Measurements from ENCODE around the gene ATP6V0E2. TPM values are rescaled to one million over a fixed set of nuclear protein-coding genes. Genes with fewer than 3 reads are reported as not detected.

Gene ATP6V0E2
- total RNA-seq, 1 donor from 2014 or later, result 54.3 TPM

DNA sequence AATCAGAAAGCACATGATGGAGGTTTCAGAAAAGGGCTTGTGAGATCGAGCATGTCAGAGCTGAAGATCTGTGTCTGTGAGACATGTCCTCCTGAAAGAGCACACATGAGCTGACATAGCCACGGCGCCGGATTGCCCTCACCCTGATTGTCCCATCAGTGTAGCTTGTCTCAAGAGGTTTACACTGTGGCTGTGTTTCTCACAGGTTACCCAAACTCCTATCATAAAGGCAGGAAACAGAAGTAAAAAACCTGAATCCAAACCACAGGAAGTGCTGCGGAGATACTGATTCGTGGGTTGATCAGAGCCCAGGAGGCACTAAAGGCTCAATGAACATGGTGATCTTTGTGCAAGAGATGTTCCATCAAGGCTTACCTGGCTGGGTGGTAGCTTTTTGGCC, 3.9 kb upstream of the ATP6V0E2 start:
- intact Hi-C loops (cut with micrococcal nuclease), result loop anchor here (5.0 to 10.0 kb wide), 5 partner anchors 98 to 1173 kb away; partner anchors contain the start of genes CUL1, GIMAP5, ZNF467 and ZNF775
- H3K4me1 Mint-ChIP-seq (ENCODE audit: low read depth), result peaks cover 72% of the 10 kb centered on the region
- peak overlapping the region; percentile 63 for H3K4me3 Mint-ChIP-seq (ENCODE audit: low read depth)
- no peaks in the 10 kb centered on the region for H3K27me3 Mint-ChIP-seq (ENCODE audit: low read depth)
- peak overlapping the region; percentile 88 for H3K27ac Mint-ChIP-seq
- peak; percentile 45 for DNase-seq (ENCODE audit: low spot score)
- H3K9me3 Mint-ChIP-seq, result no peaks in the 10 kb centered on the region
- H3K36me3 Mint-ChIP-seq (ENCODE audit: low read depth), result peaks cover 22% of the 10 kb centered on the region

DNA sequence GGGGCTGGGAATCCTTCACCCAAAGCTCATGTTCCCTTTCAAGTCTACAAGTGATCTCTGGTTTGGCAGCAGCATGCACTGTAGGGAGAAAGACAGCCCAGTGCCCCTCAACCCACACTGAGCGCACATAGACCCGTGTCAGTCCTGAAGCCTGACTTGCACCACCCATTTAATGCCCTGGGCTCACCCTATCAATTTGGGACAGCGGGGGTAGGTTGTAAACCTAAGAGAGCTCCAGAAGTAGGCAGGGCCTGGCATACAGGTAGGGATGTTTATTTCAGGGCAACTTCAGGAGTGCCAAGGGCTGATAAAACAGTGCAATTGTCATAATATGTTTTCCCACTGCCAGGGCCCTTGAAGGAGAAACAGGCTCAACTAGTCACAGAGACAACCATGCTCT, 3.5 kb upstream of the ATP6V0E2 start:
- H3K9me3 Mint-ChIP-seq, result no peaks in the 10 kb centered on the region
- H3K4me1 Mint-ChIP-seq (ENCODE audit: low read depth), result peaks cover 73% of the 10 kb centered on the region
- no peak overlapping the region for H3K4me3 Mint-ChIP-seq (ENCODE audit: low read depth)

DNA sequence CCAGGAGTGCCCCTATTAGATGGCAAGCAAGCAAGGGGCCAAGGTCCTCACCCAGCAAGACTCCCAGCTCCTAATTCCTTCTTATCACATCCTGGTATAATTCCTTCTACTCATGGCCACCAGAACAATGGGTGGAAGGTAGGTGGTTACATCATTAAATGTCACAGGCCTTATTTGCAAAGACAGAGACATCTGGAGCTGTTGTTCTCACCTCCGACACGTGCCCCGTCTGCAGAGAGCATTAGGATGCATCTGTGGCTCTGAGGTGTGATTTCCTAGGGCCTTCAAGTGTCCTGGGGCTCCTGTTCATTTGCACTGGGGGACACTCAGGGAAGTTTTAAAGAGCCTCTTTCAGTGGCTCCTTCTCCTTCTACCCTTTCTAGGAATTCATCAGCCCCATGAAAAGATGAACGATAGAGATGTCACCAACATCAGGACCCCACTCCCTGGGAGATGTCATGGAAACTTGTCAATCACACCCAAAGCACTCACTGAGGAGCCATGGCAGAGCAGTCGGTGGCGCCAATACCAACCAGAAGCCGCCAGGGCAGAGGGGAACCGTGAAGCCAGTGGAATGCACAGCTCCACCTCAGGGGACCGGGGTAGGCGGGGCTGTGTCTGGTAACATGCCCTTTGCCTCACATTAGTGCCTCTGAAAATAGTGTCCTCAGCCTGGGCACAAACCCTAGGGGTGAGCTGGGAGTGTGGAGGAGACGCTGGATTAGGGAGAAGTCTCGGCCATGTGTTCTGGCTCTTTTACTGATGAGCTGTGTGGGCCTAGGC, 2.9 kb upstream of the ATP6V0E2 start:
- H3K4me3 Mint-ChIP-seq (ENCODE audit: low read depth), result no peak overlapping the region
- no peaks in the 10 kb centered on the region for H3K9me3 Mint-ChIP-seq
- peak overlapping the region; percentile 48 for H3K27ac Mint-ChIP-seq
- H3K4me1 Mint-ChIP-seq (ENCODE audit: low read depth), result peaks cover 73% of the 10 kb centered on the region
- no peaks in the 10 kb centered on the region for H3K27me3 Mint-ChIP-seq (ENCODE audit: low read depth)
- peaks cover 19% of the 10 kb centered on the region for H3K36me3 Mint-ChIP-seq (ENCODE audit: low read depth)
- intact Hi-C loops (cut with micrococcal nuclease), result loop anchor here (5.0 to 10.0 kb wide), 5 partner anchors 99 to 1174 kb away; partner anchors contain the start of genes CUL1, GIMAP5, ZNF467 and ZNF775
- no peak for DNase-seq (ENCODE audit: low spot score)

More for the DNA sequence above, 3.5 kb upstream of the ATP6V0E2 start:
- Mint-ChIP-seq H3K27ac (peak overlapping the region; percentile 88), H3K27me3 (ENCODE audit: low read depth) (no peaks in the 10 kb centered on the region), H3K36me3 (ENCODE audit: low read depth) (peaks cover 18% of the 10 kb centered on the region)
- no peak for DNase-seq (ENCODE audit: low spot score)
- intact Hi-C loops (cut with micrococcal nuclease), result loop anchor here (5.0 to 10.0 kb wide), 5 partner anchors 98 to 1173 kb away; partner anchors contain the start of genes CUL1, GIMAP5, ZNF467 and ZNF775

DNA sequence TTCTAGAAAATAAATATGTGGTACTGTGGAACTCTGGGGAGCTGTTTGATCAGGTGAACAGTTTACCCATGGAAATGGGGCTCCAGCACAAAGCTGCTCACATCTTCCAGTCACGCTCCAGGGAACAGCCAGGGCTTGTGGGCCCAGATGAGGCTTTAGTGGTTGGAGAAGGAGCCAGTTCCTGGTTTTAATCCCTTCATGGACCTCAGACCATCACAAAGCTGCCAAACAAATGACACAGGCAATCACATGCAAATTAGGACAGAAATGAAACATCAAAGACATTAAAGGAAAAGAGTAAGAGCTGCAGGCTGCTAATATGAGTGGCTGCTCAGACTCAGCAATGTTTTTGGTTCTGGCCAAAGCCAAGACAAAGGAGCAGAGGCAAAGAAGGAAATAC, 2.2 kb upstream of the ATP6V0E2 start:
- H3K36me3 Mint-ChIP-seq (ENCODE audit: low read depth), result peaks cover 24% of the 10 kb centered on the region
- no peaks in the 10 kb centered on the region for H3K27me3 Mint-ChIP-seq (ENCODE audit: low read depth)
- no peak for DNase-seq (ENCODE audit: low spot score)
- intact Hi-C loops (cut with micrococcal nuclease), result loop anchor here (5.0 to 10.0 kb wide), 5 partner anchors 99 to 1174 kb away; partner anchors contain the start of genes CUL1, GIMAP5, ZNF467 and ZNF775
- peaks cover 69% of the 10 kb centered on the region for H3K4me1 Mint-ChIP-seq (ENCODE audit: low read depth)
- no peaks in the 10 kb centered on the region for H3K9me3 Mint-ChIP-seq
- peak overlapping the region; percentile 48 for H3K27ac Mint-ChIP-seq
- H3K4me3 Mint-ChIP-seq (ENCODE audit: low read depth), result peak overlapping the region; percentile 38

DNA sequence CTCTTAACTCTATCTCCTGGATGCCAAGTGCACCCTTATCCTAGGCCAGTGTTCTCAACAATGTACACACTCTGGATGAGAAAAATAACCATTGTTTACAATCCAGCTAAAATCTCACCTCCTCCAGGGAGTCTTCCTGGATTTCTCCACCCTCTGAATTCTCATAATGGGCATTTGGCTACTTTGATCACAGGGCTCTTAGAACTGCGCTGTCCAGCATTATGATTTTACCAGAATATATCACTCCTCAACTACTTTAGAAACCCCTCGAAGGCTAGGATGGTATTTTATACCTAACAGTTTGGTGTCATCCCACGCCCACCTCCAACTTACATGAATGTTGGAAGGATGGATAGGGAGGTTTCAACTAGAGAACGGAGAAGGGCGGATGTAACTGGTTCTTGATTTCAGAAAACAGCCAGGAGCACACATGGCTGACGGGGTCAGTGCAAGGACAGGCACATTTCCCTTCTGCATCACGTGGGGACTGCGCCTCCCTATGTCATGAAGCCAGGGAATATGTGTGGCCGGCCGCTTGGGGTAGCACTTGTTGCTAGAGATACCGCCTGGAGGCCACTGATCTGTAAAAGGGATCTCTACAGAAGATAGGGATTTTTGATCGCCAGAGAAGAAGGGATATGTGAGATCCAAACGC, 1.2 kb upstream of the ATP6V0E2 start:
- no peak for DNase-seq (ENCODE audit: low spot score)
- Mint-ChIP-seq H3K36me3 (ENCODE audit: low read depth) (peaks cover 23% of the 10 kb centered on the region), H3K9me3 (no peaks in the 10 kb centered on the region)

DNA sequence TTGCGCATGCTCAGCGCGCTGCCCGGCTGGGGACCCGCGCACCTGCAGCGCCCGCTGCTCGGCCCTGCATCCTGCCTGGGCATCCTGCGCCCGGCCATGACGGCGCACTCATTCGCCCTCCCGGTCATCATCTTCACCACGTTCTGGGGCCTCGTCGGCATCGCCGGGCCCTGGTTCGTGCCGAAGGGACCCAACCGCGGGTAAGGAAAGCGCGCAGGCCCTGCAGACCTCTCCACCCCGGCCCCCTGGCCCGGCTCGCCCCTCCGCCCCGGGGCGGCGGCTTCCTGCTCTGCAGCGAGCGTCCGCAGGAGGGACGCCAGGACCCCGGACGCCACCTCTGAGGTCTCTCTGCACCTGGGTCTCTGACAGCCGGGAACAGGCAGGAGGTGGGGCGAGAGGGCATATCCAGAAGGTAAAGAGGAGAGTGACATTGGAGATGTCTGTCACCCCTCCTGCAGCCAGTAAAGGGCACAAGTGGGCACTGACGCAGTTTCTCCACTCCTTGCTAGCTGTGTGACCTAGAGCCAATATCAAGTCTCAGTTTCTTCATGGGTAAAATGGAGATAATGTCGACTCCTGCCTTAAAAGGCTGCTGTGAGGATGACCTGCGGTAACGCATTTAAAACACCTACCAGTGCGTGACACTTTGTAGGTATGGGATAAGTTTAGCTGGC, 338 bp downstream of the ATP6V0E2 start:
- intact Hi-C loops (cut with micrococcal nuclease), result loop anchor here (1.0 to 10.0 kb wide), 7 partner anchors 36 to 1177 kb away; partner anchors contain the start of genes ACTR3C, CUL1, GIMAP5 and LRRC61
- H3K27me3 Mint-ChIP-seq (ENCODE audit: low read depth), result no peaks in the 10 kb centered on the region
- H3K4me3 Mint-ChIP-seq (ENCODE audit: low read depth), result peak overlapping the region; percentile 80

More for the DNA sequence above, 1.2 kb upstream of the ATP6V0E2 start:
- intact Hi-C loops (cut with micrococcal nuclease), result loop anchor here (1.0 to 10.0 kb wide), 7 partner anchors 34 to 1175 kb away; partner anchors contain the start of genes ACTR3C, CUL1, GIMAP5 and LRRC61
- peak overlapping the region; percentile 90 for H3K27ac Mint-ChIP-seq
- H3K4me1 Mint-ChIP-seq (ENCODE audit: low read depth), result peaks cover 59% of the 10 kb centered on the region
- peak overlapping the region; percentile 89 for H3K4me3 Mint-ChIP-seq (ENCODE audit: low read depth)
- H3K27me3 Mint-ChIP-seq (ENCODE audit: low read depth), result no peaks in the 10 kb centered on the region

DNA sequence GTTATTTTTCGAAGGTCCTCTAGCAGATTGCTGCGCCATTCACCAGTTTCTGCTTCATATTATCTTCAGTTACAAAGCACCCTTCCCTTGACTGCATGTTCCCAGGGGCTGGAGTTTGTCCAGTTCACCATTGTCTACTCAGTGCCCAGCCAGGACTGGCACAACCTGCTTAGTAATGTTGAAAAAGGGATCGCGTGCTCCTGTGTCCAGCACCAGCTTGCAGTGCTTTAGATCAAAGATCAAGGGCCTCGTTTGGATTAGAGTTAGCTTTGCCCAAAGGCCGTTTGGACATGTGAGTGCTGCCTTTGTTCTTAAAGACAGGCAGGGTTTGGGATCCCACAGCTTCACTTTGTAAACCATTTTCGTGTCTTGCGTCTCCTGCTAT, 867 bp downstream of the ATP6V0E2 start:
- Mint-ChIP-seq H3K4me3 (ENCODE audit: low read depth) (peak overlapping the region; percentile 80), H3K36me3 (ENCODE audit: low read depth) (peaks cover 30% of the 10 kb centered on the region), H3K27ac (no peak overlapping the region), H3K9me3 (no peaks in the 10 kb centered on the region), H3K4me1 (ENCODE audit: low read depth) (peaks cover 47% of the 10 kb centered on the region), H3K27me3 (ENCODE audit: low read depth) (no peaks in the 10 kb centered on the region)
- no peak for DNase-seq (ENCODE audit: low spot score)
- intact Hi-C loops (cut with micrococcal nuclease), result loop anchor here (5.0 to 10.0 kb wide), 5 partner anchors 102 to 1177 kb away; partner anchors contain the start of genes CUL1, GIMAP5, ZNF467 and ZNF775

More for the DNA sequence above, 338 bp downstream of the ATP6V0E2 start:
- no peak for DNase-seq (ENCODE audit: low spot score)
- H3K36me3 Mint-ChIP-seq (ENCODE audit: low read depth), result peaks cover 29% of the 10 kb centered on the region
- H3K27ac Mint-ChIP-seq, result peak overlapping the region; percentile 70
- H3K4me1 Mint-ChIP-seq (ENCODE audit: low read depth), result peaks cover 51% of the 10 kb centered on the region
- H3K9me3 Mint-ChIP-seq, result no peaks in the 10 kb centered on the region

DNA sequence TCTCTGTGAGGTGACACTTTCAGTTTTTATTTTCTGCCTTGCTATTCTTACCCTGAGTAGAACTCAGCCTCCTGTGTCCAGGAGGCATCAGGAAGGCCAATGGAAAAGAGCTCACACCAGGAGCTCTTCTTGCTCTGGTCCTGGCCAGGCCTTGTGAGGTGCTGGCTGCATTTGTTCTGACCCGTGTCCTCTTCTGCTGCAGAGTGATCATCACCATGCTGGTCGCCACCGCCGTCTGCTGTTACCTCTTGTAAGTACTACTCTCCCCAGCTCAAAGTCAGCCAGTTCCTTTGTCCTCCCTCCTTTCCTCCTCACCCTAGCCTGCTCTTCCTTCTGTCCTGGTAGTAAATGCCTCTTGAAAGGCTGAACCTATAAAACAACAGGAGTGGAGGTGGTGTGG, 1.6 kb downstream of the ATP6V0E2 start:
- Mint-ChIP-seq H3K36me3 (ENCODE audit: low read depth) (peaks cover 32% of the 10 kb centered on the region), H3K4me3 (ENCODE audit: low read depth) (peak overlapping the region; percentile 80), H3K27ac (no peak overlapping the region), H3K4me1 (ENCODE audit: low read depth) (peaks cover 39% of the 10 kb centered on the region), H3K9me3 (no peaks in the 10 kb centered on the region), H3K27me3 (ENCODE audit: low read depth) (no peaks in the 10 kb centered on the region)
- no peak for DNase-seq (ENCODE audit: low spot score)
- intact Hi-C loops (cut with micrococcal nuclease), result loop anchor here (10.0 kb wide), 2 partner anchors 251 to 859 kb away; partner anchors contain the start of gene GIMAP5

DNA sequence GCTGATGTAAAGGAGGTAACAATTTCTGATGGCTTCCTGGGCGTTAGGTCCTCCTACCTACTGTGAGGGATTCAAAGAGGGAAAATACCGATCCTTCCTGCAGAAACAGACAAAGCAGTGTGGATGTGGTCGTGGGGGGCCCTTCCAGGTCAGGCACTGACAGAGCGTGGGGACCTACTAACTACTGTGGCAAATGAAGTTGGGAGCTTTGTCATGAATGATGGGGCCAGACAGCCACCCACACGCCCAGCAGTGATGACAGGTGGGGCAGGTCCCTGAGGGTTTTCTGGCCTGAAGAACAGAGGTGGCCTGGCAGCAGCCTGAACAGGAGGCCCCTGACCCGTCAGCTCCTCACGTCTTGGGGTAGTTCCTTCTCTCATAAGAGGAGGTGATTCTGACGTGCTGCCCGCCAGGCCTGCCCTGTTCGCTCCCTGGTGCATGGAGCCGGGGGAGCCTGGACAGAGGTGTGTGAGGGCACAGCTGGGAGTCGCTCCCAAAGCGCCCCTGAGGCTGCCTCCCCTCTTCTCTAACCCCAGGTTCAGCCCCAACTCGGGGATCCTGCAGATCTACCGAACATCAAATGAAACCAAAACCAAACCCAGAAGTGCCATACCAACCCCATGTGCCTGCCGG, 4.2 kb downstream of the ATP6V0E2 start:
- DNase-seq (ENCODE audit: low spot score), result no peak
- H3K4me1 Mint-ChIP-seq (ENCODE audit: low read depth), result peaks cover 18% of the 10 kb centered on the region
- intact Hi-C loops (cut with micrococcal nuclease), result loop anchor here (10.0 kb wide), 2 partner anchors 253 to 857 kb away; partner anchors contain the start of gene GIMAP5
- peaks cover 27% of the 10 kb centered on the region for H3K36me3 Mint-ChIP-seq (ENCODE audit: low read depth)
- no peaks in the 10 kb centered on the region for H3K9me3 Mint-ChIP-seq
- H3K27ac Mint-ChIP-seq, result no peak overlapping the region
- H3K4me3 Mint-ChIP-seq (ENCODE audit: low read depth), result no peak overlapping the region
- no peaks in the 10 kb centered on the region for H3K27me3 Mint-ChIP-seq (ENCODE audit: low read depth)

DNA sequence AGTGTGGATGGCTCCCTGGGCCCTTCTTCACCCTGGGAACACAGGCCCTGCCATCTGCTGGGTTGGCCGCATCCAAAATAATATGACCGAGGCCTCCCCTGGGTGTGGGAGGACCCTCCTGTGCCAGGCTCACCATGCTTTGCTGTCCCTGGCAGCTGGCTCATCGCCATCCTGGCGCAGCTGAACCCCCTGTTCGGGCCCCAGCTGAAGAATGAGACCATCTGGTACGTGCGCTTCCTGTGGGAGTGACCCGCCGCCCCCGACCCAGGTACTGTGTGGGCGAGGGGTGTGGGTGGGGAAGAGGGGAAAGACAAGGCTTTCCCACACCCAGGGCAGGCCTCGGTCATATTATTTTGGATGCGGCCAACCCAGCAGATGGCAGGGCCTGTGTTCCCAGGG, 4.8 kb downstream of the ATP6V0E2 start:
- Mint-ChIP-seq H3K4me3 (ENCODE audit: low read depth) (no peak overlapping the region), H3K36me3 (ENCODE audit: low read depth) (peaks cover 27% of the 10 kb centered on the region), H3K27ac (no peak overlapping the region), H3K27me3 (ENCODE audit: low read depth) (no peaks in the 10 kb centered on the region), H3K9me3 (no peaks in the 10 kb centered on the region), H3K4me1 (ENCODE audit: low read depth) (peaks cover 22% of the 10 kb centered on the region)
- no peak for DNase-seq (ENCODE audit: low spot score)
- intact Hi-C loops (cut with micrococcal nuclease), result loop anchor here (10.0 kb wide), 2 partner anchors 254 to 856 kb away; partner anchors contain the start of gene GIMAP5

DNA sequence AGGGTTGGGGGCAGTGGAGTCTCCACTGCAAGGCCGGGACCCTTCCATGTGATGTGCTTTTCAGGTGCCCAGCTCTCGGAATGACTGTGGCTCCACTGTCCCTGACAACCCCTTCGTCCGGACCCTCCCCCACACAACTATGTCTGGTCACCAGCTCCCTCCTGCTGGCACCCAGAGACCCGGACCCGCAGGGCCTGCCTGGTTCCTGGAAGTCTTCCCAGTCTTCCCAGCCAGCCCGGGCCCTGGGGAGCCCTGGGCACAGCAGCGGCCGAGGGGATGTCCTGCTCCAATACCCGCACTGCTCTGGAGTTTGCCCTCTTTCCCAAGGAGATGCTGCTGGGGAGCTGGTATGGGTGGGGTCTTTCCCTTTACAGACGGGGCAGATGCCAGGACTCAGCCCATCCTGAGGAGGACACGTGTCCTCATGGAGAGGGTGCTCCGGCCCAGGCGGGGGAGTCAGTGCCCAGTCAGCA, 5.5 kb downstream of the ATP6V0E2 start:
- Mint-ChIP-seq H3K36me3 (ENCODE audit: low read depth) (peaks cover 27% of the 10 kb centered on the region), H3K4me1 (ENCODE audit: low read depth) (peaks cover 25% of the 10 kb centered on the region), H3K27me3 (ENCODE audit: low read depth) (no peaks in the 10 kb centered on the region), H3K4me3 (ENCODE audit: low read depth) (no peak overlapping the region), H3K9me3 (no peaks in the 10 kb centered on the region), H3K27ac (no peak overlapping the region)
- DNase-seq (ENCODE audit: low spot score), result no peak
- intact Hi-C loops (cut with micrococcal nuclease), result loop anchor here (10.0 kb wide), 2 partner anchors 255 to 855 kb away; partner anchors contain the start of gene GIMAP5

Measured in activated T-helper 2 cell treated with anti-CD3 and anti-CD28 coated beads, Interferon-gamma antibody, Interleukin-2, Interleukin-4, amounts not matched to agents 10 μg/mL and 5 μg/mL and 100 μg/mL, durations not matched to agents 14 hours and 24 hours and 36 hours (primary cell).